ENCODE measurements around the gene TGFBR3L. TPM values are rescaled to one million over a fixed set of nuclear protein-coding genes. Genes with fewer than 3 reads are reported as not detected.
"Not testable (repeated sequence)": the region's sequence is repeated elsewhere in the genome, so short reads cannot be mapped to it uniquely, and the experiment has no call there.

TGFBR3L gene
- total RNA-seq, 1 experiment from 2014 or later, result 10.9 TPM

DNA sequence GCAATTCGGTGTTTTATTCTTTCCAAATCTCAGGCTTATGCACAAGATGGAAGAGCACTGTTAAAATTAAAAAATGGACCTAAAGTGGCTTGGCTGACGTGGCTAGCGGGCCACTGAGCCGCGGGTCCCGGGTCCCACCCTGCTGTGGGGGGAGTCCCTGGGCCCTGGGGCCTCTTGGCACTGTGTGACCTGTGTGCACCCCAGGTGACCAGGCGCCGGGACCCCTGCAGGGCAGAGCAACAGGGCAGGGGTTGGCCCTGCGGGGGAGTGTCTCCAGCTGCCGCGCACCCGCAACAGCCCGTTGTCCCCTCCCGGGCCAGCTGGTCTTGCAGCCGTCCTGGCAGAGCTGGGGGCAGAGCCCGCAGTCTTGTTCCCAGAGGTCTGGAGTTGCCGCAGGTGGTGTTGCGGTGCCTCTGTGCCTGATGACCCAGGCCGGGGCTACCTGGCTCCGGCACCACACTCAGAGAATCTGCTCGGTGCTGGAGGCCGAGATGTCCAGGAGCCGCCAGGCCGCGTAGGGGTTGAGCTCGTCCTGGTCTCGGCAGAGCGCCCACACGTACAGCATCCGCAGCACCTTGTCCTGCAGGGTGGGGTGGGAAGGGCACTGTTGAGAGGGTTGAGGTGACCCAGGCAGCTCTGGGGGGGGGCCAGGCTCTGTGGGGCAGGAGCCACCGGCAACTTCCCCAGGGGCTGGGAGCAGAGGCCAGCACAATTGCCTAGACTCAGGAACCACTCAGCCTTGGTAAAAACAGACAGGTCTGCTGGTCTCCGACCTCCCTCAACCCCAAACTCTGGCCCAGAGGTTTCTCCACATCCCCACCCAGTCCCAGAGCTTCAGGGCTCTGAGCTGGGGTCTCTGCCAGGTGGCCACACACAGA, 12.3 kb downstream of the TGFBR3L start:
- no peak for DNase-seq (ENCODE audit: extremely low read depth, low read depth)

DNA sequence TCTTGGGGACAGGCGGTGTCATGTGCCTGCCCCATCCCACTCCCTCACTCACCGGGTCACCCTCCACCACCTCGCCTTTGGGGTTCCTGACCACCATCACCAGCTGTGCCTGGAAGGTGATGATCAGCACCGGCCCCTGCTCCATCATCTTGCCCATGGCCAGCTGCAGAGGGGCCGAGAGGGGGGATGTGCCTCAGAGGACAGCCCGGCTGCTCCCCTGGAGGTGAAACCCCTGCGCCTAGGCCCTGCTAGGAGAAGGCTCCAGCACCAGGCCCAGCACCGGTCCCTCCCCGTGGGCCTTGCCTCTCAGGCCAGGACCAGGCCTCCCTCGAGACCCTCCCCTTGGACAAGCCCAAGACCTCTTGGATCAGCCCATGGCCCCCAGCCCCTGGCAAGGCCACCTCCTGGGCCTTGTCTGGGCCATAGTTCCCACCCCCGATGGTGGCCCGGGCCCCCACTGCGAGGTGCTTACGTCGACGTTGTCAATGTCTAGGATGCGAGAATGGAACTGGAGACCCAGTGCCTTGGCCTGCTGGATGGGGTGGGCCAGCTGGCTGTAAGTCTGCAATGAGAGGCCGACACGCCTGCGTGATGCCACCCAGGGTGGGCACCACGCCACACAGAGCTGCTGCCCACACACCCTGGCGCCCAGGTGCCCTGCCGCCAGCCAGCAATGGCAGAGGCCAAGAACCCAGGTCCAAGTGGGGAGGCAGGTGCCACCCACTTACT, 13.1 kb downstream of the TGFBR3L start:
- no peak for DNase-seq (ENCODE audit: extremely low read depth, low read depth)

DNA sequence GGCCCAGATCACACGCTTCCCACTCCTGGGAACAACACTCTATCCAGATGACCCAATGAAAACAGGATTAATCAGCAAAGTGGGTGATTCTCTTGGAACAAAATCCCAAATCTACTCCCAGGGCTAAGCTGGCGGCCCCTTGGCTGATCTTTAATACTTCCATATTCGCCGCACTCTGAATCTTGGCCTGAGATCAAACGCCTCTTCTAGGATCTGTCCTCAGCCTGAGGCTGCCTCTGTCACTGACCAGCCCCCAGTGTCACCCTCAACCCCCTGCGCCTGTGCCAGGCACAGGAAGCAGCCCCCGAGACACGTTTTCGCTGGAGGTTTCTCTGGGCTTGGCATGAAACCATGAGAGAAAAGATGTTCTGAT, 13.7 kb downstream of the TGFBR3L start:
- DNase-seq (ENCODE audit: extremely low read depth, low read depth), result no peak

DNA sequence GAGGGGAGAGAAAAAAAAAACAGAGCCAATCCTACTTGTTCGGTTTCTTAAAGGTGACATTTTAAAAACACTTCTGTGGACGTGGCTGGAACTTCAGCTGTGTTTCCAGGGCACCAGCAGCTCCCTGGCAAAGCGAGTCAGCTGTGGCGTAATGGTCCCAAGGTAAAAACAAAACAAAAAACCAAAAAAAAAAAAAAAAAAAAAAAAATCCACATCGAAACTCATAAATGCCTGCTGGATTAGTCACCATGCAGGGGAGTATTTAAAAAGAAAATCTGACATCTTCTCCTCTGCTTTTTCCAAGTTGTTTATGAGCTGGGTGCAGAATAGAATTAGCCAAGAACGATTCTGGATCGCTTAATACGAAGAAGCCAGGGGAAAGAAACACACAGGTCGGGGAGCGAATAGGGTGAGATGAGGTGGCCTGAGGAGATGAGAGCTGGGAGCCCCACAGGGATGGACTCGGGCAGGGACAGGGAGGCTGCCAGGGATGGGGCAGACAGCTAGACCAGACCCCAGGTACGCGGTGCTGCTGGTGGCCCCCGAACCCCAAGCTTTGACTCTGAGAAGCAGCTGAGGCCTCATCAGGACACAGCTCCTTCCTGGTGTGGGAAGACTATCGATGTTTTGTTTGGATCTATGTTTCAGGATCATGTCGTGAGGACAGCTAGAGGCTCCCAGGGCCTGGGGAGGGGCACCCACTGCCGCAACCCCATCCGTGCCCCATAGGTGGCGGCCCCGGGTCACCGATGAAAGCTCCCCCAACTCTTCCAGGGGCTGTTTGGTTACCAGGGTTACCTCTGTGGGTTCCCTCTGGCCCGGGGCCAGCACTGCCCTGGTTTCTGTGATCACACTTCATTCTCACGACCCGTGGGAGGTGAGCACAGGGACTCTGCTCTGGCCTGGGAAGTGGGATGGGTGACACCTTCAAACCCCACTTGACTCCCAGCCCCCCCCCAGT, 14.4 kb downstream of the TGFBR3L start:
- no peak for DNase-seq (ENCODE audit: extremely low read depth, low read depth)

DNA sequence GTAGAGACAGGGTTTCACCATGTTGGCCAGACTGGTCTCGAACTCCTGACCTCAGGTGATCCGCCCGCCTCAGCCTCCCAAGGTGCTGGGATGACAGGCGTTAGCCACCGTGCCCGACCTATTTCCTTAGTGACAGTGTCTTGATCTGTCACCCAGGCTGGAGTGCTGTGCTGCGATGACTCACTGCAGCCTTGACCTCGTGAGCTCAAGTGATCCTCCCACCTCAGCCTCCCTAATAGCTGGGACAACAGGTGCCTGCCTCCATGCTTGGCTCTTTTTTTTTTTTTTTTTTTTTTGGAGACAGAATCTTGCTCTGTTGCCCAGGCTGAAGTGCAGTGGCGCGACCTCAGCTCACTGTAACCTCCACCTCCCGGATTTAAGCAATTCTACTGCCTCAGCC, 15.4 kb downstream of the TGFBR3L start:
- DNase-seq (ENCODE audit: extremely low read depth, low read depth), result not testable (repeated sequence)

DNA sequence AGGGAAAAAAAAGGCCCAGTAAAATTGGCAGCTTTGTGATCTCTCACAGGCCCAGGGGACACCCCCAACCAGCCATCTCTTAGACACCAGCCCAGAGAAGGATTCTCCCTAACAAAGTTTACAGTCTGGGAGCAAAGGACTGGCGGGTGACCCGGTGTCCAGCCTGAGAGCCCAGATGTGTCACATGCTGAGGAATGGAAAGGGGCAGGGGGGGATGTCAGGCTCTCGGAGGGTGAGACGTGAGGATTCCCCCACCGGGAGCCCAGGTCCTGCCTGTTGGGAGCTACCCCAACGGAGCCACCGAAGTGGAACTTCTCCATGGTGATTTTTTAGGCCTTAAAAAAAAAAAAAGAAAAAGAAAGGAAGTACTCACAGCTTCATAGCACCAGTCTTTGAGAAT, 16.1 kb downstream of the TGFBR3L start:
- DNase-seq (ENCODE audit: extremely low read depth, low read depth), result no peak

DNA sequence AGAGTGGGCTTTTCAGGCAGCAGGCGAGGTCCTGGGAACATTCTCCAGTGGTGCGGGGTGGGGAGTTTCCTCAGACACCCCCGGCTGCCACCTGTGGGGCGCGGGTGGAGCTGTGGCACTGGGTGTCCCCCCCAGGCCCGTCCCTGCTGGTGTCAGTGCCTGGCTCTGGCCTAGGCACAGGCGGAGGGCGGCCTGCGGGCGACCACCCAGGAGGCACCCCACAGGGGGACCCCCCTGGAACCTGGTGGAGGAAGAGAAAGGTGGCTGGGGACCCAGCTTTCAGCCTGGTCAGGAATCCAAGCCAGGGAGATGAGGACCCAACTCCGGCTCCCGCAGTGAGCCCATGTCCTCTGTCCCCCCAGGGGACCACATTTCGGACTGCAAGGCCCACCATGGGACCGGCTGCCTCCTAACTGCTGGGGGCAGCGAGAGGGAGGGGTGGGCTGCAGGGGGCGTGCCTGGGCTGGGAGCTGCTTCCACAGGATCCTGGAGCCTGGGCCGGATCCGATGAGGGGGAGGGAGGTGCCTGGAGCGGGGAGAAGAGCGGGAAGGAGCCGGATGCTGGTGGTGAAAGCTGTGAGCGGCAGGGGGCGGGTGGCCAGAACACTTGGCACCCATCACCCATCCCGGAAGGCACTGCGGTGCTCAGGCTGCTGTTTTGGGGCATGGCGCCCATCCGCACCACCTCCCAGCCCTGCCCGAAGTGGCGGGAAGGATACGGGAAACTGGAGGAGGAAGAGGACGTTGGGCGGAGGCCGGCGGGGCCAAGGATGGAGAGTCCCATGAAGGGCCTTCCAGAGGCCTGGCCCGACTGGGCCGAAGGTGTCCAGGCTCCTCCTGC, 16.8 kb downstream of the TGFBR3L start:
- no peak for DNase-seq (ENCODE audit: extremely low read depth, low read depth)

DNA sequence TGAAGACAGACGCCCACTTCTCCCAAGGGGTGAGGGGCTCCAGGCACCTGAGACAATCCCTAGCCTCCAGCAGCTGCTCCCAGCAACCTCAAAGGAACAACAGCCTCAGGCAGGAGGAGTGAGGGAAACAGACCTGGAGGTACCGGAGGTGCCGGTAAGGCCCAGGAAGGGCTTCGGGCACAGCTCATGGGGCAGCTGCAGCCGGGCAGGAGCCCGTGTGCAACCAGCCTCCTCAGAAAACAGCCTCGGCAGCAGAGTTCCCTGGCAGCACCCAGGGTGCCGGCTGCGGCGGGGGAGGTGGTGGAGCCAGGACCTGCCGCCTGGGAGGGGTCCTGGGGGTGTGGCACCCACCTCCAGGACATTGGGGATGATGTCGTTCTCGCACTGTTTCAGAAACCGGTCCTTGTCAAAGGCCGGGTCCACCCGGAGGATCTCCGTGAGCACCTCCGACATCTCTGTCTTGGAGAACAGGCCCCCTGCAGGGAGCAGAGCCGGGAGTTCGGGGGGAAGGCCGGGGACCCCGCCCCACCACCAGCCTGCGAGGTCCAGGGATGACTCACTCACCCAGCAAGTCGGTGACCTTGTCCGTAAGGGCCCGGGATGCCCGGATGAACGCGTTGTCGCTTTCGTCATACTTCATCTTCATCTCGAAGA, 17.8 kb downstream of the TGFBR3L start:
- no peak for DNase-seq (ENCODE audit: extremely low read depth, low read depth)

DNA sequence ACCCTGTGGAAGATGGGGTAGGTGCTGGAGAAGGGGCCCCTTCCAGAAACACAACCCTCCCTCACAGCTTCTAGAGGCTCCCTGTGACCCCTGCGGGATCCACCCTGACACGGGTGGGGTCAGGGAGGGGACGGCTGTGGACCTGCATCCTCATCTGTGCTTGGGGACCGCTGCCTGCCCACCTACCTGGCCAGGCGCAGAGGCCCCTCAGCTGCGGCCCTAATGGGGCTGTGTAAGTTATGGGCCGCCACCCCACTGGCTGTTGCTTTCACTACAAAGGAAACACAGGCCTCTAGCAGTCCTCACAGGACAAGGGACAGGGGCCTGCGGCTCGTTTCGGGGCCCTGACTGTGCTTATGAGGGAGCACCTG, 18.3 kb downstream of the TGFBR3L start:
- DNase-seq (ENCODE audit: extremely low read depth, low read depth), result no peak

DNA sequence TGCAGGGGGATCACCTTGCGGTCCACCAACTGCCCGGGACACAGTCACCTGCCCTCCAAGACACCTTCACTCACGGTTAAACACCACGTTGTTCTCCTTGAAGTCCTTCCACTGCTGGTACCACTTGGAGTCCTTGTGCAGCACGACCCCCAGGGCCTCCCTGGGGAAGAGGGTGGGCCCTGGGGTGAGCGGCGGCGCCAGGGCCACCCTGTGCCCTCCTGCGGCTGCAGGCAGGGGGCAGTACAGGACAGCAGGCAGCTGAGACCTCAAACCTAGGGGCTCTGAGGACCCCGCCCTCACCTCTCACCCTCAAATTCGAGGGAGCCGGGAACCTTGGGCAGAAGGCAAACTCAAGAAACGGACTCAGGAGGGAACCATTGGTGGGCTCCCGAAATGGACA, 18.8 kb downstream of the TGFBR3L start:
- DNase-seq (ENCODE audit: extremely low read depth, low read depth), result no peak

DNA sequence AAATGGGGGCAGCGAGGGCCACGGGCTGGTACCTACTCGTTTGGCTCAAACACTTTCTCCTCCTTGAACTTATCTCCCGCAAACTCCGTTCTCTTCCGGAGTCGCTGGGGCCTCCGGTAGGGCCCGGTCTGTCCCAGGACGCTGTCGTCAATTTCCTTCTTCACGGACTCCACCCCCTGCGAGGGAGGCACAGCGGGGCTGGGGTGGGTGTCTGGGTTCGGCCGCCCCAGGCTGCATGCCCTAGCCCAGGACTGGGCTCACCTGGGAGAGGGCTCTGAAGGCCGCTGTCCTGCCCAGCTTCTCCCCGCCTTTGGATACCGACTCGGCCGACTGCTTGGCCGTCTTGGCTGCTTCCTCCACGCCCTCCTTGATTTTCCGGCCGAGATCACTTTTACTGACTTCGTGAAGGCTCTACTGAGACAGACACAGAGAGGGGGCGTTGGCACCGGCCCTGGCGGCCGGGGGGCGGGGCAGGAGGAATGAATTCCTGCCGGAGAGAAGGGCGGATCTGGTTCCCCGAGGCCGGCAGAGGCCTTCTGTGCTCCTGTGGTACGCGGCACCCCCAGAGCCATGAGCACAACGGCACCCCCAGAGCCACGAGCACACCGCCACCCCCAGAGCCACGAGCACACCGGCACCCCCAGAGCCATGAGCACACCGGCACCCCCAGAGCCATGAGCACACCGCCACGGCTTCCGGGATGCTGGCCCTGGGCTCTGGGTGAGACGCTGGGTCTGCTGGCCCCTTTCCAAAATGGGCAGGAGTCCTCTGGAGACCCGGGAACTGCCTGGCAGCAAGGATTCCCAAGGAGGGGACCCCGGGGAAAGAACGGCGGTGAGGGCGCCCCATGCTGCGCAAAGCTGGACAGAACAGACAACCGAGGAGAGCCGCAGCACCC, 19.4 kb downstream of the TGFBR3L start:
- DNase-seq (ENCODE audit: extremely low read depth, low read depth), result no peak

DNA sequence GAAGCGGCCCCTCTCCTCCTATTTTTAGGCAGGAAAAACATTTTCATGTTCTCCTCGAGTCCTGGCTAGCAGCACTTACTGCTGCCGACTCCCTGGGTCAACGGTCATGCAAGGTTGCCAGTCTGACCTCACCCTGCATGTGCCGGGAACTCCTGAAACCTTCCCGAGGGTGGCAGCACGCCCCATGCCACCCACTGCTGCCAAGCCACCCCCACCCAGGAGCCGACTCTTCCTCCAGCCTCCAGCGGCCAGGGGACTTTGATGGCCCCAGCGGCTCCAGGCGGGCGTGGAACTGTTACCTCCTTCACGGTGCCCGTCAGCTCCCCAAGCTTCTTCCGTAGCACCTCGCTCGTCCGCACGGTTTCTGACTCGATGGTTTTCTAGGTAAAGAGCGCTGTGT, 20.1 kb downstream of the TGFBR3L start:
- DNase-seq (ENCODE audit: extremely low read depth, low read depth), result no peak

DNA sequence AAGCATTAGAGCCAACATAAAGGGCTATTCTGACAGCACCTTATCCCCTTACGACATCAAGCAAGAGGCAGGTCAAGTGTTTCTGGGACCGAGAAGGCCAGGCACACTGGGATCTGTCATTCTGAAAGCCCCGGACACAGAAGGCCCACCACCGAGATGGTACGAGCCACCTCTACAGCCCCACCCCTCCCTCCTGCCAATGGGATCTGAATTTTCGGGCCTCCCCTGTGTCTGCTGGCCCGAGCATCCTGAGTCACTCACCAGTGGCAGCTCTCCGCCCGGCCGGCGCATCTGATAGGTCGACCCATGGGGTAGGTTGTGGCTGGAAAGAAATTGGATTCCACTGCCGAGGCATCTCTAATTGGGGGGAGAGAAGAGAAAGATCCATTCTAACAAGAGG, 26.2 kb downstream of the TGFBR3L start:
- DNase-seq (ENCODE audit: extremely low read depth, low read depth), result no peak

DNA sequence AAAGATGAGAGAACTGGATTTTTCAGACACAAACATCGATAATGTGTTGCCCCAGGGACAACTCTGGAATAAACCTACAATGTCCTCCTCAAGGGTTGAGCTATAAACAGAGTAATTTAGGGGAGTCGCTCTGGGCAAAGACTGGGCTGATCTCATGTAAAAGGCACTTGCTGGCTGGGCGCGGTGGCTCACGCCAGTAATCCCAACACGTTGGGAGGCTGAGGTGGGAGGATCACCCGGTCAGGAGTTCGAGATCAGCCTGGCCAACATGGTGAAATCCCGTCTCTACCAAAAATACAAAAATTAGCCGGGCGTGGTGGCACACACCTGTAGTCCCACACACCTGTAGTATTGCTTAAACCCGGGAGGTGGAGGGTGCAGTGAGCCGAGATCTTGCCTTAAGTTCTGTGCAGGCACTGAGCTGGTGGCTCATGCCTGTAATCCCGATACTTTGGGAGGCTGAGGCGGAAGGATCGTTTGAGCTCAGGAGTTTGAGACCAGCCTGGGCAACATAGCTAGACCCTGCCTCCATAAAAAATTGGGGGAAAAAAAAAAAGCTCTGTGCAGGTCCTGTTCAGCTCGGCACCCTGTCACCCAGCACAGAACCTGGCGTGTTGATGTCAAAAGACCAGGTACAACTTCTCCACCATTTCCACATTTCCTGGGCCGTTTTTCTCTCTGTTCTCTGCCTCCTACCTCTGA, 27.4 kb downstream of the TGFBR3L start:
- DNase-seq (ENCODE audit: extremely low read depth, low read depth), result no peak

DNA sequence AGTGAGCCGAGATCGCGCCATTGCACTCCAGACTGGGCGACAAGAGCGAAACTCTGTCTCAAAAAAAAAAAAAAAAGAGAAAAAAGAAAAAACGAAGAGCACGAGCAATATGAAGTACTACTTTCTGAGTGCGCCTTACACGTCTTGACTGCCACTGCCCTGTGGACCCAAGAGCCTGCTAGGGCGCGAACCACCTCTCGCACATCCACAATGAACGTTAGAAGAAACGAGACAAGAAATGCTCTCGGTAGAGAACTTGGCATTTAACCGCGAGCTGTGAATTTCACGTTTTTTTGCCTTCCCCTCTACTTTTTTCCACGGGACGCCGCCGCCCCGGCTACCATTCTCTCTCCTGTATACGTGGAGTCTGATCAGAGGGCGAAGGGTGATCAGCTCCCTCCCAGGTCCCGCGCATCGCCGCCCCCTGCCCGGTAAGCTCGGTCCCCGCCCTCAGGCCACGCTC, 28.4 kb downstream of the TGFBR3L start:
- DNase-seq (ENCODE audit: extremely low read depth, low read depth), result no peak

DNA sequence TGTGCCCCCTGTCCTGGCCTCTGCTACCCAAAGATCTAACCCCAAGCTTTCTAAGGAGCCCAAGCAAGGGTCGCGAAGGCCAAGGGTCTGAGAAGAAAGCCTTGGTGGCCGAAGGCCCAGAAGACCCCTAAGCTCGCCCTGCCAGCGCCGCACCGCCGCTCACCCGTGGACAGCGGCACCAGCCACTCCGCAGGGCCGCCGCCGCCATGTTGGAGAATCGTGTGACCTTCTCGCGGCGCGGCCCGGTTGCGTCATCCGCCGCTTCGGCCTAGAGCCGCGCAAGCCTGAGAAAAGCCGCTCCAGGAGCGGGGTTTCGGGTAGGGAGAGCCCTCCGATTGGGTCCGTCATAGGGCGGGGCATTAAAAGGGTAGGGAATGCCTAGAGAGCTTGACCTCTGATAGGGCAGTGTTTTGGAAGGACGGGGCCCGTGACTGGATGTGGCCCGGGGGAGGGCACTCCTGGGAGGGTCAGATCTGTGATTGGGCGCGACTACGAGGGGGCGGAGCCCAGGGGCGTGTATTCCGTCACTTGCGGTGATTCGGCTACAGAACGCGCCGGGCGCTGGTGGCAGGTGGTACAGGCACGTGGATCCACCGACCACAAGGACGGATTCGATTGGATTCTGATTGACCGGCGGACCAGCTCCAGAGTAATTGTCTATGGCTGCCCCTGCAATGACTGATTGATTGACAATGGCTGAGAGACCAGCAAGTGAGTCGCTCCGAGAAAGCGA, 29.0 kb downstream of the TGFBR3L start, which contains the start of gene TIMM44:
TIMM44 (minus strand) TSS at position 223 of the 733 bp plus-strand sequence; CDS start at position 208, 15 bp downstream.
- DNase-seq (ENCODE audit: extremely low read depth, low read depth), result peak; percentile 99

DNA sequence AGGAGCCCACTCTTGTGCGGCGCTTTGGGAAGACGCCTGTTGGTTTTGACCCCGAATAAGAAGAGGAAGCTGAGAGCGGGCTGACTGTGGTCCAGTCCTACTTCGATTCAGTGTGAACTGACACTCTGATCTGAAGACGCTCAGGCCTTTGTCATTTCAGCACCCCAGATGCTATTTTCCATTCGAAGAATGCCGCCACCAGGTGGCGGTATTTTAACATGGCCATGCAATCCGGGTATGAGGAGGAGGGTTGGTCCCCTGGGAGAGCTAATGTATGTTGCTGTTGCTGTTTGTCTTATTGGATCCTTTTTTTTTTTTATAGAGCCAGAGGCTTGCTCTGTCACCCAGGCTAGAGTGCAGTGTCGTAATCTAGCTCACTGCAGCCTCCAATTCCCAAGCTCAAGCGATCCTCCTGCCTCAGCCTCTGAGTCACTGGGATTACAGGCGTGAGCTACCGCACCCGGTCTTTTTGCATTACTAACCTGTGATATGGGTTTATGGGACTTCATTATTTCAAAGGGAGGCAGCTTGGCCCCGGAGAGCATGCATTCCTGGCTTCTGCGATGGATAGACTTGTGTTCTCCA, 29.6 kb downstream of the TGFBR3L start:
- peak; percentile 91 for DNase-seq (ENCODE audit: extremely low read depth, low read depth)
